ENCODE data around the gene AHDC1. TPM values are rescaled to one million over a fixed set of nuclear protein-coding genes. Genes with fewer than 3 reads are reported as not detected.

AHDC1 gene
- total and polyA plus RNA-seq, 7 donors = 6.4 to 65.2 (median 35.9) TPM

- TF ChIP-seq CTCF (IDR thresholded peaks at IDR 0.05) = no peak
- no peaks in the 10 kb centered on the region for H3K9me3 ChIP-seq
- peaks cover 0 to 16% of the 10 kb centered on the region in 2 donors for H3K36me3 ChIP-seq (ENCODE audit: insufficient read depth in 1 of 2, low read depth in 1 of 2)
- H3K27me3 ChIP-seq (ENCODE audit: insufficient read depth in 3 of 3, low read length in 2 of 3) = no peaks in the 10 kb centered on the region
- H3K27ac ChIP-seq = peak overlapping the region; percentile 50
- no peak for DNase-seq
- no peak for ATAC-seq
- H3K4me3 ChIP-seq = no peak overlapping the region
- peaks cover 59% of the 10 kb centered on the region for H3K4me1 ChIP-seq
- intact Hi-C loops (cut with DNase I) = no loop called here
- 46 to 73% (median 50%) methylated on average over 3 of the region's 3 CpGs for WGBS, 3 donors
Measured at GRCh38 chr1:27583479-27583878, 20.5 kb downstream of the AHDC1 start.

- peak; percentile 72 to 81 for DNase-seq
- ATAC-seq = peak in 3 of 4 donors; percentile 45 to 55 (median 52)
- H3K4me1 ChIP-seq = peaks cover 59% of the 10 kb centered on the region
Measured at GRCh38 chr1:27581823-27582243, 22.1 kb downstream of the AHDC1 start.

GRCh38 chr1:27577504-27578188 is 26.3 kb downstream of the AHDC1 start:
- DNase-seq = peak in 1 of 2 donors; percentile 31
- H3K4me1 ChIP-seq = peaks cover 76% of the 10 kb centered on the region
- whole genome bisulfite sequencing, 3 donors = 9 to 21% (median 15%) methylated on average over 4 of the region's 4 CpGs

More at GRCh38 chr1:27581823-27582243, 22.1 kb downstream of the AHDC1 start:
- H3K27ac ChIP-seq = peak overlapping the region; percentile 94
- H3K36me3 ChIP-seq (ENCODE audit: insufficient read depth in 1 of 2, low read depth in 1 of 2) = peaks cover 0 to 10% of the 10 kb centered on the region in 2 donors
- H3K9me3 ChIP-seq = no peaks in the 10 kb centered on the region
- no peaks in the 10 kb centered on the region for H3K27me3 ChIP-seq (ENCODE audit: insufficient read depth in 3 of 3, low read length in 2 of 3)
- 62 to 65% (median 63%) methylated on average over 6 of the region's 6 CpGs for WGBS, 3 donors
- H3K4me3 ChIP-seq = no peak overlapping the region
- intact Hi-C loops (cut with DNase I) = no loop called here
- no peak for TF ChIP-seq CTCF (IDR thresholded peaks at IDR 0.05)

GRCh38 chr1:27576806-27577227 is 27.1 kb downstream of the AHDC1 start:
- Histone ChIP-seq H3K4me3 (peak overlapping the region; percentile 68), H3K27me3 (ENCODE audit: insufficient read depth in 3 of 3, low read length in 2 of 3) (no peaks in the 10 kb centered on the region), H3K9me3 (no peaks in the 10 kb centered on the region), H3K4me1 (peaks cover 77% of the 10 kb centered on the region), H3K27ac (peak overlapping the region; percentile 94), H3K36me3 (ENCODE audit: insufficient read depth in 1 of 2, low read depth in 1 of 2) (no peaks in the 10 kb centered on the region)
- WGBS, 3 donors = 29 to 41% (median 38%) methylated on average over 7 of the region's 7 CpGs
- ATAC-seq (no peak), DNase-seq (peak in 1 of 2 donors; percentile 33)
- no peak for TF ChIP-seq CTCF (IDR thresholded peaks at IDR 0.05)
- intact Hi-C loops (cut with DNase I) = no loop called here

More at GRCh38 chr1:27577504-27578188, 26.3 kb downstream of the AHDC1 start:
- ATAC-seq = no peak
- intact Hi-C loops (cut with DNase I) = no loop called here
- Histone ChIP-seq H3K36me3 (ENCODE audit: insufficient read depth in 1 of 2, low read depth in 1 of 2) (no peaks in the 10 kb centered on the region), H3K9me3 (no peaks in the 10 kb centered on the region), H3K27ac (peak overlapping the region; percentile 94), H3K4me3 (no peak overlapping the region), H3K27me3 (ENCODE audit: insufficient read depth in 3 of 3, low read length in 2 of 3) (no peaks in the 10 kb centered on the region)
- no peak for TF ChIP-seq CTCF (IDR thresholded peaks at IDR 0.05)
